ENCODE data around the gene PTPRD. TPM values are rescaled to one million over a fixed set of nuclear protein-coding genes. Genes with fewer than 3 reads are reported as not detected.

Gene PTPRD
- total and polyA plus RNA-seq, 5 donors from 2014 or later, result 0.47 TPM; not detected in 4

DNA sequence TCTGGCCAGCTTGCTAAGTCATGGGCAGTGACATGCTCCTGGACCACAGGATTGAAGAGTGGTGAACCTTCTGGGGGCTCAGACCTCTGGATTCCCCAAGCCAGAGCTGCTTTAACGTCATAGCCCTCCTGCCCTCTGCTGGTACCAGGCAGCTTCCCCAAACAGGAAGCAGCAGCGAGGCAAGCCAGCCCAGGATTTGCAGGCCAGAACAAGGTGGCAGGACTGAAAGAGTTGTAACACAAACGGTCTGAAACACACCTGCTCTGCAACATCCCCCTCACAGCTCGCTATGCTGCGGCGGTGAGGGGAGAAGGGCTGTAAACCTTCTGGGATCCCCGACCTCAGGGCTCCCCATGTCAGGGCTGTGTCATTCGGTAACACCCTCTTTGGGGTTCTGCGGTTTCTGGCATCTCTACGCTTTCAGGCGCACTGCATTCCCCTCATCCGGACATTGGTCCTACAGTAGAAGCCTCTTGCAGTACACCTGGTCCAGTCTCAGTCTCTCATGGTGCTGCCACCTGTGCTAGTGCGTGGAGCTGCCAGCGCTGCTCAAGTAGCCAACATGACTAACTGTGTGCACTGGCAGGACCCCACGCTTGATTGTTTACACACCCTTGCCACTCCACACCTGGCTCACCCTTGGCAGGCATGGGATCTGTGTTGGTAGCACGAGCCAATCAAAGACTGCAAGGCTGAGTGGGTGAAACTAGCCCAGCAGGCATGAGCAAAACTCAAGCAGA, 893.3 kb downstream of the PTPRD start:
- Histone ChIP-seq H3K4me1 (ENCODE audit: control insufficient read depth, insufficient read depth, low read length, poor library complexity, severe bottlenecking) (no peaks in the 10 kb centered on the region), H3K4me3 (ENCODE audit: low read depth, low read length) (no peak overlapping the region), H3K9me3 (ENCODE audit: control insufficient read depth in 2 of 2, low read length in 2 of 2) (peaks cover 2 to 14% of the 10 kb centered on the region in 2 experiments), H3K27me3 (ENCODE audit: control insufficient read depth, insufficient read depth, low read length) (no peaks in the 10 kb centered on the region), H3K36me3 (ENCODE audit: control insufficient read depth, insufficient read depth, low read length) (no peaks in the 10 kb centered on the region), H3K27ac (ENCODE audit: insufficient read depth, low read length, poor library complexity, severe bottlenecking) (no peak overlapping the region)
- H3K4me3 Mint-ChIP-seq, result no peak overlapping the region
- DNase-seq (no peak), ATAC-seq (ENCODE audit: low read depth in 2 of 2) (no peak)
- H3K9me3 Mint-ChIP-seq, result peaks cover 3 to 21% (median 11%) of the 10 kb centered on the region in 7 donors
- H3K36me3 Mint-ChIP-seq, result no peaks in the 10 kb centered on the region
- H3K27me3 Mint-ChIP-seq, result no peaks in the 10 kb centered on the region
- no peak overlapping the region for H3K27ac Mint-ChIP-seq
- H3K4me1 Mint-ChIP-seq, result no peaks in the 10 kb centered on the region

DNA sequence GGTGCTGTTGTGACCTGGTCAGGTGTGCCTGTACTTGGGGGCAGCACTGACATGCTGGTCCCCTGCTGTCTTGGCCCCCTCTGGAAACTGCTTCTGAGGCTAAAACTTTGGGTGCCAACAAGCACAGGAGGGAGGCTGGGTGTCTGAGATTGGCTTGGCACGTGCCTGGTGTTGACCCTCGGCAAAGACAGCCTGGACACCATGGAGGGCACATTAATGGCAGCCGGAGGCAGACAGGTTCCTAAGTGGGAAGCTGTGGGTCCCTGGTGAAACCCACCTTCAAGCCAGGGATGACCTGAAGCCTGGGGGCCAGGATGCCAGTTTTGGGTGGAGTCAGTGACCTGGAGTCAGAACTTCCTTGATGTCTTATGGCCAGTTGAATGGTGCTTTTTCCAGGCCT, 894.1 kb downstream of the PTPRD start:
- no peak overlapping the region for H3K27ac ChIP-seq (ENCODE audit: insufficient read depth, low read length, poor library complexity, severe bottlenecking)
- ATAC-seq (ENCODE audit: low read depth in 2 of 2) (no peak), DNase-seq (no peak)
- no peak overlapping the region for H3K4me3 ChIP-seq (ENCODE audit: low read depth, low read length)
- Mint-ChIP-seq H3K4me3 (no peak overlapping the region), H3K9me3 (peaks cover 3 to 22% (median 11%) of the 10 kb centered on the region in 7 donors), H3K27me3 (no peaks in the 10 kb centered on the region), H3K27ac (no peak overlapping the region), H3K4me1 (no peaks in the 10 kb centered on the region), H3K36me3 (no peaks in the 10 kb centered on the region)
- H3K9me3 ChIP-seq (ENCODE audit: control insufficient read depth in 2 of 2, low read length in 2 of 2), result peaks cover 2 to 14% of the 10 kb centered on the region in 2 experiments
- no peaks in the 10 kb centered on the region for H3K36me3 ChIP-seq (ENCODE audit: control insufficient read depth, insufficient read depth, low read length)
- H3K4me1 ChIP-seq (ENCODE audit: control insufficient read depth, insufficient read depth, low read length, poor library complexity, severe bottlenecking), result no peaks in the 10 kb centered on the region
- no peaks in the 10 kb centered on the region for H3K27me3 ChIP-seq (ENCODE audit: control insufficient read depth, insufficient read depth, low read length)

DNA sequence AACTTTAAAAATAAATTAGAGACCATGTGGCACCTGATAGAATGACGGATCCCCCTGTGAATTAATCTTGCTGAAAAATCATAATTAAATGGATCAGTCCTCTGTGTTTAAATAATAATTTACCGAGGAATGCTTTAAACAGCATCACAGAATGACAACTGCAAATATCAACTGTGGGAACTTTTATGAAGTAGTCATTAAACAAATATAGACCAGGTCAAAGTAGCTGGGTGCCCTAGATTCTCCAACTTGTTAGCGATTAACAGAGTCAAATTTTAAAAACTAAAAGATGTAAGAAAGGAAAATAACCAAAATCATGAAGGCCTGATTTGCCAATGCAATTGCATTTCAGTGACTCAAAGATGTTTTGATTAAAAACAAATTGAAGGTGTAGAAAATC, 933.4 kb downstream of the PTPRD start:
- Mint-ChIP-seq H3K9me3 (peaks cover 0 to 2% (median 0%) of the 10 kb centered on the region in 7 donors), H3K4me3 (no peak overlapping the region), H3K27me3 (no peaks in the 10 kb centered on the region), H3K4me1 (no peaks in the 10 kb centered on the region), H3K27ac (no peak overlapping the region), H3K36me3 (no peaks in the 10 kb centered on the region)
- no peaks in the 10 kb centered on the region for H3K4me1 ChIP-seq (ENCODE audit: control insufficient read depth, insufficient read depth, low read length, poor library complexity, severe bottlenecking)
- no peak overlapping the region for H3K27ac ChIP-seq (ENCODE audit: insufficient read depth, low read length, poor library complexity, severe bottlenecking)
- H3K4me3 ChIP-seq (ENCODE audit: low read depth, low read length), result no peak overlapping the region
- H3K9me3 ChIP-seq (ENCODE audit: control insufficient read depth in 2 of 2, low read length in 2 of 2), result no peaks in the 10 kb centered on the region
- H3K36me3 ChIP-seq (ENCODE audit: control insufficient read depth, insufficient read depth, low read length), result no peaks in the 10 kb centered on the region
- ATAC-seq (ENCODE audit: low read depth in 2 of 2) (no peak), DNase-seq (no peak)
- H3K27me3 ChIP-seq (ENCODE audit: control insufficient read depth, insufficient read depth, low read length), result no peaks in the 10 kb centered on the region

DNA sequence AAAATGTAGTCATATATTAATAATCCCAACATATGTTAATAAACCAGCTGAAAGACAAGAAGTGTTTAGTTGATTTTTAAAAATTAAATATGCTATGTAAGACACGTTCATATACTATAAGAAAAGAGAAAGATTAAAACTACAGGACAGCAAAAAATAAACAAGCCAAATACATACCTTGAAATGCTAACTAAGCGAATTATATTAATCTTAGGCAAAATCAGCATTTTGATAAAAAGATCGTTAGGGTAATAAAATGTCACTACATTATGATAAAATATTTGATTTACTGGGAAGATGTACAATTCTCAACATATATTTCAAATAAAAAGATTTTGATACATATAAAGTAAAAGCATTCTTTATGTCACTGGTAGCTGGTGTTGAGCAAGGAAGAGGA, 938.3 kb downstream of the PTPRD start:
- Histone ChIP-seq H3K27ac (ENCODE audit: insufficient read depth, low read length, poor library complexity, severe bottlenecking) (no peak overlapping the region), H3K36me3 (ENCODE audit: control insufficient read depth, insufficient read depth, low read length) (no peaks in the 10 kb centered on the region), H3K4me1 (ENCODE audit: control insufficient read depth, insufficient read depth, low read length, poor library complexity, severe bottlenecking) (no peaks in the 10 kb centered on the region), H3K4me3 (ENCODE audit: low read depth, low read length) (no peak overlapping the region), H3K27me3 (ENCODE audit: control insufficient read depth, insufficient read depth, low read length) (no peaks in the 10 kb centered on the region), H3K9me3 (ENCODE audit: control insufficient read depth in 2 of 2, low read length in 2 of 2) (no peaks in the 10 kb centered on the region)
- Mint-ChIP-seq H3K27ac (no peak overlapping the region), H3K4me1 (no peaks in the 10 kb centered on the region), H3K27me3 (no peaks in the 10 kb centered on the region), H3K36me3 (no peaks in the 10 kb centered on the region), H3K9me3 (peaks cover 0 to 9% (median 0%) of the 10 kb centered on the region in 7 donors), H3K4me3 (no peak overlapping the region)
- no peak for DNase-seq
- no peak for ATAC-seq (ENCODE audit: low read depth in 2 of 2)

DNA sequence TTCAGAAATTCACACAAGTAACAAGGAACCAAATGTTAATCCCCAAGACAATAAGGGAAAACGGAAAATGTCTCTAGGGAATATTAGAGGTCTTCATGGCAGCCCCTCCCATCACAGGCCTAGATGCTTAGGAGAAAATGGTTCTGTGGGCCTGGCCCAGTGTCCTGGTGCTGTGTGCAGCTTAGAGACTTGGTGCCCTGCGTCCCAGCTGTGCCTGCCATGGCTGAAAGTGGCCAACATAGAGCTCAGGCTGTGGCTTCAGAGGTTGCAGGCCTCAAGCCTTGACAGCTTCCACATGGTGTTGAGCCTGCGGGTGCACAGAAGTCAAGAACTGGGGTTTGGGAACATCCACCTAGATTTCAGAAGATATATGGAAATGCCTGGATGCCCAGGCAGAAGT, 942.3 kb downstream of the PTPRD start:
- no peaks in the 10 kb centered on the region for H3K4me1 Mint-ChIP-seq
- no peak overlapping the region for H3K27ac ChIP-seq (ENCODE audit: insufficient read depth, low read length, poor library complexity, severe bottlenecking)
- no peaks in the 10 kb centered on the region for H3K27me3 Mint-ChIP-seq
- H3K36me3 Mint-ChIP-seq, result no peaks in the 10 kb centered on the region
- H3K4me3 Mint-ChIP-seq, result no peak overlapping the region
- H3K9me3 Mint-ChIP-seq, result peaks cover 0 to 10% (median 5%) of the 10 kb centered on the region in 7 donors
- H3K27ac Mint-ChIP-seq, result no peak overlapping the region
- H3K9me3 ChIP-seq (ENCODE audit: control insufficient read depth in 2 of 2, low read length in 2 of 2), result no peaks in the 10 kb centered on the region
- no peaks in the 10 kb centered on the region for H3K4me1 ChIP-seq (ENCODE audit: control insufficient read depth, insufficient read depth, low read length, poor library complexity, severe bottlenecking)
- ATAC-seq (ENCODE audit: low read depth in 2 of 2), result no peak
- no peaks in the 10 kb centered on the region for H3K27me3 ChIP-seq (ENCODE audit: control insufficient read depth, insufficient read depth, low read length)
- H3K36me3 ChIP-seq (ENCODE audit: control insufficient read depth, insufficient read depth, low read length), result no peaks in the 10 kb centered on the region
- H3K4me3 ChIP-seq (ENCODE audit: low read depth, low read length), result no peak overlapping the region
- DNase-seq, result no peak

DNA sequence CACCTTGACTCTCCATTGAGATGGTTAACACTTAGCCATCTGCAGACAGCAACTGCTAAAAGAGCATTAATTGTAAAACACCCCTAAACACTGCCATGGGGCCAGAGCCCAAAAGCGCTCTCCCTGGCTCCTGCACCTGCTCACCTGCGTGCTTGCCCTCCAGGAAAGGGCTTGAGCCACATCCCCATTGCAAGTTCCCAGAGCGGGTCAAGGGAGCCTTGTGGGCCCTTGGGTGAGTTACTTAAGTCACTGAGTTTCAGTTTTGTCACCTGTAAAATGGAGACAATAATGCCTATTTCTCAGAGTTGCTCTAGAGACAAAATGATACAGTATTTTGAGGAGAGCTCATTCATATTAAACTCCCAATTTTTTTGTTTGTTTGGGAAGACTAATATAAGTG, 967.8 kb downstream of the PTPRD start:
- Histone ChIP-seq H3K27me3 (ENCODE audit: control insufficient read depth, insufficient read depth, low read length) (no peaks in the 10 kb centered on the region), H3K4me1 (ENCODE audit: control insufficient read depth, insufficient read depth, low read length, poor library complexity, severe bottlenecking) (no peaks in the 10 kb centered on the region), H3K4me3 (ENCODE audit: low read depth, low read length) (no peak overlapping the region), H3K36me3 (ENCODE audit: control insufficient read depth, insufficient read depth, low read length) (no peaks in the 10 kb centered on the region), H3K9me3 (ENCODE audit: control insufficient read depth in 2 of 2, low read length in 2 of 2) (no peaks in the 10 kb centered on the region), H3K27ac (ENCODE audit: insufficient read depth, low read length, poor library complexity, severe bottlenecking) (no peak overlapping the region)
- no peak for DNase-seq
- Mint-ChIP-seq H3K9me3 (peaks cover 0 to 12% (median 2%) of the 10 kb centered on the region in 7 donors), H3K36me3 (no peaks in the 10 kb centered on the region), H3K27ac (no peak overlapping the region), H3K4me1 (no peaks in the 10 kb centered on the region), H3K4me3 (no peak overlapping the region), H3K27me3 (no peaks in the 10 kb centered on the region)
- ATAC-seq (ENCODE audit: low read depth in 2 of 2), result no peak

DNA sequence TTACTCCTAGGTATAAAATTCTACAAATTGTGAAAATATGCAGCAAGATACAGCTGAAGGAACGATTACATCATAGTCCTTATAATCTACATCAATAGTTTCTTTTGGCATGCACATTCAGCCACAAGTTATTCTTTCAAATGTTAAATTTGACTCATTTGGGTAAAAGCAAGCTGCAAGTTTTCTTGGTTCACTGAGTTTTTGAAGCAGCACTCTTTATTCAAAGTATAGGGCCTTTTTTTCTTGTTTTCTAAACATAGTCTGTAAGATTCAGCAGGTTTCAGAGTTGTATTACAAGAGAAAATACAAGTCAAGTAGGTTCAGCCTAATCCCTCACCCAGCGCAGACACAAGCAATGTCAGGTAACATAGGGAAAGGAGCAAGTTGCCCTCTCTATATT, 981.5 kb downstream of the PTPRD start:
- peaks cover 0 to 3% of the 10 kb centered on the region in 2 experiments for H3K9me3 ChIP-seq (ENCODE audit: control insufficient read depth in 2 of 2, low read length in 2 of 2)
- DNase-seq, result no peak
- H3K4me3 Mint-ChIP-seq, result no peak overlapping the region
- no peak for ATAC-seq (ENCODE audit: low read depth in 2 of 2)
- H3K4me1 Mint-ChIP-seq, result no peaks in the 10 kb centered on the region
- H3K27ac ChIP-seq (ENCODE audit: insufficient read depth, low read length, poor library complexity, severe bottlenecking), result no peak overlapping the region
- H3K27ac Mint-ChIP-seq, result no peak overlapping the region
- peaks cover 0 to 18% (median 4%) of the 10 kb centered on the region in 7 donors for H3K9me3 Mint-ChIP-seq
- H3K36me3 Mint-ChIP-seq, result no peaks in the 10 kb centered on the region
- H3K27me3 ChIP-seq (ENCODE audit: control insufficient read depth, insufficient read depth, low read length), result no peaks in the 10 kb centered on the region
- H3K4me3 ChIP-seq (ENCODE audit: low read depth, low read length), result no peak overlapping the region
- H3K4me1 ChIP-seq (ENCODE audit: control insufficient read depth, insufficient read depth, low read length, poor library complexity, severe bottlenecking), result no peaks in the 10 kb centered on the region
- no peaks in the 10 kb centered on the region for H3K36me3 ChIP-seq (ENCODE audit: control insufficient read depth, insufficient read depth, low read length)
- H3K27me3 Mint-ChIP-seq, result no peaks in the 10 kb centered on the region

DNA sequence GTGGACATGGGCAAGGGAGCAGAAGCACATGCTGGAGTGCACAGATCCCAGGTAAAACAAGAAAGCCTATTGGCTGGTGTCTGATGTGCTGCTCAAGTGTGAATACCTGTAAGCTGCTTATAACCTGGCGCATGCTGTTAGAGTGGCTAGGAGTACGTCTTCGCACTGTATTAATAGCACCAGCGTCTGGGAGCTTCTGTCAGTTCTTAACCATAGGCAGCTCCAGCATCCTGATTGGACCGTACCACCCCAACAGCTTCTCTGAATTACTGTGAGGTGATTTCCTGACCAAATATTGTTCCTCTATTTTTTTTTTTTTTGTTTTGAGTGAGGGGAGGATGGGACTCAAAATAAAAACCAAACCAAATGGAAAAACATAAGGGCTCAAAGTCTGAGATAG, 987.6 kb downstream of the PTPRD start:
- no peaks in the 10 kb centered on the region for H3K27me3 Mint-ChIP-seq
- H3K4me3 Mint-ChIP-seq, result no peak overlapping the region
- H3K36me3 Mint-ChIP-seq, result no peaks in the 10 kb centered on the region
- no peak overlapping the region for H3K27ac Mint-ChIP-seq
- DNase-seq (no peak), ATAC-seq (ENCODE audit: low read depth in 2 of 2) (no peak)
- no peak overlapping the region for H3K27ac ChIP-seq (ENCODE audit: insufficient read depth, low read length, poor library complexity, severe bottlenecking)
- peaks cover 0 to 1% of the 10 kb centered on the region in 2 experiments for H3K9me3 ChIP-seq (ENCODE audit: control insufficient read depth in 2 of 2, low read length in 2 of 2)
- H3K27me3 ChIP-seq (ENCODE audit: control insufficient read depth, insufficient read depth, low read length), result no peaks in the 10 kb centered on the region
- no peaks in the 10 kb centered on the region for H3K36me3 ChIP-seq (ENCODE audit: control insufficient read depth, insufficient read depth, low read length)
- H3K9me3 Mint-ChIP-seq, result peaks cover 0 to 11% (median 3%) of the 10 kb centered on the region in 7 donors
- no peaks in the 10 kb centered on the region for H3K4me1 ChIP-seq (ENCODE audit: control insufficient read depth, insufficient read depth, low read length, poor library complexity, severe bottlenecking)
- H3K4me3 ChIP-seq (ENCODE audit: low read depth, low read length), result no peak overlapping the region
- H3K4me1 Mint-ChIP-seq, result no peaks in the 10 kb centered on the region
